ENCODE measurements around the gene GDPD4. TPM values are rescaled to one million over a fixed set of nuclear protein-coding genes. Genes with fewer than 3 reads are reported as not detected.
A peak's percentile ranks its signal among the peaks of the same experiment; 100 is the strongest.

GDPD4 gene
- total and polyA plus RNA-seq, 9 of the 15 experiments (the other 6 are each of a cell fraction or from before 2014, with no cell fraction given): 0.40 TPM; not detected in 8

DNA sequence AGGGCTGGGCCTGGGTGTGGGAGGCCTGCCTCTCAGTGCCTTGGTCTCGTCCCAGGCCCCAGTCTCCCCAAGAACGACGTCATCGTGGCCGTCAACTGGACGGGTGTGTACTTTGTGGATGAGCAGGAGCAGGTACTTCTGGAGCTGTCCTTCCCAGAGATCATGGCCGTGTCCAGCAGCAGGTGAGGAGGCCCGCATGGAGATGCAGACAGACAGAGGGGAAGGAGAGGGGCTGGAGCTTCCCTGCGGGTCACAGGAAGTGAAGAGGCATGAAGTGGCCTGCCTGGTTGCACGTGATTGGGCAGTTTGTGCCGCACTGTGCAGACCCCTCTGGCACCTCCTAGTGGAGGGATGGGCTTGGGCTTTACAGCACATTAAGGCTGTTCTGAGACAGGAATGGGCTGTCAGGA, 103.0 kb downstream of the GDPD4 start (continued):
- TF ChIP-seq GABPA (tag; conservative IDR thresholded peaks at IDR 0.05; ENCODE audit: low read depth) (0 out of 2 replicates have a peak, but pooled peaks have one; percentile 34), CTCF (IDR thresholded peaks at IDR 0.05 in 2 of 3, conservative IDR thresholded peaks at IDR 0.05 in 1 of 3; ENCODE audit: insufficient read depth in 2 of 3, low read depth in 1 of 3, low read length in 3 of 3) (peak; percentile 73 to 85 (median 74)), ZNF764 (CRISPR knock-in tag; IDR thresholded peaks at IDR 0.05; ENCODE audit: low read depth) (peak; percentile 87), CTBP1 (IDR thresholded peaks at IDR 0.05; ENCODE audit: borderline replicate concordance) (peak; percentile 13; the same call in 1 of the 2 replicates), NFE2 (IDR thresholded peaks at IDR 0.05; ENCODE audit: low read depth) (peak; percentile 42), ZNF57 (CRISPR knock-in tag; IDR thresholded peaks at IDR 0.05) (no peak), ATF6 (CRISPR knock-in tag; IDR thresholded peaks at IDR 0.05) (no peak), TSC22D4 (tag; IDR thresholded peaks at IDR 0.05) (no peak), MYC (IDR thresholded peaks at IDR 0.05; ENCODE audit: low read depth, low read length) (peak; percentile 62), MYC (CRISPR knock-in tag; IDR thresholded peaks at IDR 0.05; ENCODE audit: borderline replicate concordance, low read depth) (no peak), GABPB1 (CRISPR knock-in tag; IDR thresholded peaks at IDR 0.05) (peak; percentile 25; the same call in 1 of the 2 replicates), SRSF9 (IDR thresholded peaks at IDR 0.05; ENCODE audit: borderline replicate concordance, low read depth, low read length) (no peak), ATF3 (IDR thresholded peaks at IDR 0.05) (peak; percentile 73), ATF3 (CRISPR knock-in tag; conservative IDR thresholded peaks at IDR 0.05) (no peak), ETV1 (tag; conservative IDR thresholded peaks at IDR 0.05; ENCODE audit: low read depth) (peak; percentile 65)
- TF ChIP-seq, protein P1, sequence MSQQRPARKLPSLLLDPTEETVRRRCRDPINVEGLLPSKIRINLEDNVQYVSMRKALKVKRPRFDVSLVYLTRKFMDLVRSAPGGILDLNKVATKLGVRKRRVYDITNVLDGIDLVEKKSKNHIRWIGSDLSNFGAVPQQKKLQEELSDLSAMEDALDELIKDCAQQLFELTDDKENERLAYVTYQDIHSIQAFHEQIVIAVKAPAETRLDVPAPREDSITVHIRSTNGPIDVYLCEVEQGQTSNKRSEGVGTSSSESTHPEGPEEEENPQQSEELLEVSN (IDR thresholded peaks at IDR 0.05; ENCODE audit: borderline replicate concordance in 1 of 2, extremely low read depth in 1 of 2, insufficient read depth in 1 of 2, insufficient read length in 1 of 2, low read depth in 1 of 2, low read length in 1 of 2, poor library complexity in 1 of 2, severe bottlenecking in 1 of 2): peak in 1 of 2 experiments; percentile 67
- TF ChIP-seq, protein P2, sequence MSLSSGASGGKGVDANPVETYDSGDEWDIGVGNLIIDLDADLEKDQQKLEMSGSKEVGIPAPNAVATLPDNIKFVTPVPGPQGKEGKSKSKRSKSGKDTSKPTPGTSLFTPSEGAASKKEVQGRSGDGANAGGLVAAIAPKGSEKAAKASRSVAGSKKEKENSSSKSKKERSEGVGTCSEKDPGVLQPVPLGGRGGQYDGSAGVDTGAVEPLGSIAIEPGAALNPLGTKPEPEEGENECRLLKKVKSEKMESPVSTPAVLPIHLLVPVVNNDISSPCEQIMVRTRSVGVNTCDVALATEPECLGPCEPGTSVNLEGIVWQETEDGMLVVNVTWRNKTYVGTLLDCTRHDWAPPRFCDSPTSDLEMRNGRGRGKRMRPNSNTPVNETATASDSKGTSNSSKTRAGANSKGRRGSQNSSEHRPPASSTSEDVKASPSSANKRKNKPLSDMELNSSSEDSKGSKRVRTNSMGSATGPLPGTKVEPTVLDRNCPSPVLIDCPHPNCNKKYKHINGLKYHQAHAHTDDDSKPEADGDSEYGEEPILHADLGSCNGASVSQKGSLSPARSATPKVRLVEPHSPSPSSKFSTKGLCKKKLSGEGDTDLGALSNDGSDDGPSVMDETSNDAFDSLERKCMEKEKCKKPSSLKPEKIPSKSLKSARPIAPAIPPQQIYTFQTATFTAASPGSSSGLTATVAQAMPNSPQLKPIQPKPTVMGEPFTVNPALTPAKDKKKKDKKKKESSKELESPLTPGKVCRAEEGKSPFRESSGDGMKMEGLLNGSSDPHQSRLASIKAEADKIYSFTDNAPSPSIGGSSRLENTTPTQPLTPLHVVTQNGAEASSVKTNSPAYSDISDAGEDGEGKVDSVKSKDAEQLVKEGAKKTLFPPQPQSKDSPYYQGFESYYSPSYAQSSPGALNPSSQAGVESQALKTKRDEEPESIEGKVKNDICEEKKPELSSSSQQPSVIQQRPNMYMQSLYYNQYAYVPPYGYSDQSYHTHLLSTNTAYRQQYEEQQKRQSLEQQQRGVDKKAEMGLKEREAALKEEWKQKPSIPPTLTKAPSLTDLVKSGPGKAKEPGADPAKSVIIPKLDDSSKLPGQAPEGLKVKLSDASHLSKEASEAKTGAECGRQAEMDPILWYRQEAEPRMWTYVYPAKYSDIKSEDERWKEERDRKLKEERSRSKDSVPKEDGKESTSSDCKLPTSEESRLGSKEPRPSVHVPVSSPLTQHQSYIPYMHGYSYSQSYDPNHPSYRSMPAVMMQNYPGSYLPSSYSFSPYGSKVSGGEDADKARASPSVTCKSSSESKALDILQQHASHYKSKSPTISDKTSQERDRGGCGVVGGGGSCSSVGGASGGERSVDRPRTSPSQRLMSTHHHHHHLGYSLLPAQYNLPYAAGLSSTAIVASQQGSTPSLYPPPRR (CRISPR knock-in tag; IDR thresholded peaks at IDR 0.05; ENCODE audit: borderline replicate concordance): no peak
